Measurements from ENCODE around the gene ERC1. TPM values are rescaled to one million over a fixed set of nuclear protein-coding genes. Genes with fewer than 3 reads are reported as not detected.
"Not testable (repeated sequence)": the region's sequence is repeated elsewhere in the genome, so short reads cannot be mapped to it uniquely, and the experiment has no call there.

ERC1 gene
- total RNA-seq, 1 experiment from 2014 or later = 11.9 TPM

DNA sequence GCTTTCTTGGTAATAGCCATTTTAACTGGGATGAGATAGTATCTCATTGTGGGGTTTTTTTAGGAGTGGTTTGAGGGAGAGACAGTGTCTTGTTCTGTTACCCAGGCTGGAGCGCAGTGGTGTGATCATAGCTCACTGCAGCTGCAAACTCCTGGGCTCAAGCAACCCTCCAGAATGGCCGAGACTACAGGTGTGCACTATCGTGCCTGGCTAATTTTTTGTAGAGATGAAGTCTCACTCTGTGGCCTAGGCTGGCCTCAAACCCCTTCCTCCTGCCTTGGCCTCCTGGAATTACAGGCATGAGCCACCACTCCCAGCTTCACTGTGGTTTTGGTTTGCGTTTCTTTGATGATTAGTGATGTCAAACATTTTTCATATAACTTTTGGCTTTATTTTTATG lies 293.6 kb downstream of the ERC1 start:
- no peak for DNase-seq (ENCODE audit: low read depth)

DNA sequence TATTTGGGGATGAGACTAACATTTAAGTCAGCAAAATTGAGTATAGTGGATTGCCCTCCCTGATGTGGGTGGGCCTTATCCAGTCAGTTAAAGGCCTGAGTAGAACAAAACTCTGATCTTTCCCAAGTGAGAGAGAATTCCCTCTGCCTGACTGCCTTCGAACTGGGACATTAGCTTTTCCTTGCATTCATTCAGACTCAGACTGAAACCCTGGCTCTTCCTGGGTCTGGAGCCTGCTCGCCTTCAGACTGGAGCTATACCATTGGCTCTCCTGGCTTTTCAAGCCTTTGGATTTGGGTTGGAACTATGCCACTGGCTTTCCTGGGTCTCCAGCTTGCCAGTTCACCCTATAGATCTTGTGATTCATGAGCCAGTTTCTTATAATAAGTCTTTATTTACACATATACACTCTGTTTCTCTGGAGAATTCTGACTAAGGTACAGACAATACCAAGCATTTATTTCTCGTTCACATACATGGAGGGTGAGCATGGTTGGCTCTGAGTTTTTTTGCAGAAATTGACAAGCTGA lies 296.5 kb downstream of the ERC1 start:
- no peak for DNase-seq (ENCODE audit: low read depth)

DNA sequence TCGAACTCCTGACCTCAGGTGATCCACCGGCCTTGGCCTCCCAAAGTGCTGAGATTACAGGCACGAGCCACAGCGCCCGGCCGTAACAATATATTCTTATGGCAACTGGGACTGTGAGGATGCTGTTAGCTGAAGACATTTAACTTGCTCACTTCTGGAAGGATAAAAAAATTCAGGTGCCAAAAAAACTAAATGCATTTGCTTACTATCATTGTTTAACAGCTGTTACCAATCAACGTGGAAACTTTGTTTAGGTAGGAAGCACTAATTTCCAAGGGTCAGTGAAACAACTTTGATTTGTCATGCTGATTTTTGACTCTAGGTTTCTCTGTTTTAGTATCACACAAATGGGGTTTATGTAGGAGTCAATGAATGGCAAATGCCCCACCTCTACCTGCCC lies 297.3 kb downstream of the ERC1 start:
- DNase-seq (ENCODE audit: low read depth) = no peak

DNA sequence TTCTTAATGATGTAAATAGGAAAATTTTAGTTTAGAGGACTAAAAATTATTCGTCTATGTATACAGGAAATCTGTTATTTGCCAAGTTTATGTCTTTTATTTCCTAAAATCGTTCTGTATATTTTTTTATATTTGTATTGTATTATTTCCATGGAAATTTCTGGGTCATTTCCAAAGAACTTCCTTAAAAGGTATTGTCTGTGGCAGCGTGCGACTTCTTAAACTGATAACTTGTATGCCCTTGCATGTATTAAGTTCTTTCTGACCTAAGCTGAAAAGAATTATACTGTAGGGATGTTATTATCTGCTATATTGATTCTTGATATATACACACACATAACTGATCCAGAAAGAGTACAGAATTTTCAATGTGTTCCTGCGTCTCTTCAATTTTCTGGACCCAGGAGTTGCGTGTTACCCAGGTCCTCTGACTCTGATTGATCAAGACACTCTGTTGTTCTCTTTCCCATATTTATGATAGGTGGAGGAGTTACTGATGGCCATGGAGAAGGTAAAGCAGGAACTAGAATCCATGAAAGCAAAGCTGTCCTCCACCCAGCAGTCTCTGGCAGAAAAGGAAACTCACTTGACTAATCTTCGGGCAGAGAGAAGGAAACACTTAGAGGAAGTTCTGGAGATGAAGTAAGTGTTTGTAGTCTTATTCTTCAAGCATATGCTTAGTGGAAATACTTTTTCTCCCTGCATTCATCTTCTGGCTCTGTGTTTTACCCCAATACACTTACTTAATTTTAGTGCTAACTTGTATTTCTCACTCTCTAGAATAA lies 298.5 kb downstream of the ERC1 start:
- no peak for DNase-seq (ENCODE audit: low read depth)

DNA sequence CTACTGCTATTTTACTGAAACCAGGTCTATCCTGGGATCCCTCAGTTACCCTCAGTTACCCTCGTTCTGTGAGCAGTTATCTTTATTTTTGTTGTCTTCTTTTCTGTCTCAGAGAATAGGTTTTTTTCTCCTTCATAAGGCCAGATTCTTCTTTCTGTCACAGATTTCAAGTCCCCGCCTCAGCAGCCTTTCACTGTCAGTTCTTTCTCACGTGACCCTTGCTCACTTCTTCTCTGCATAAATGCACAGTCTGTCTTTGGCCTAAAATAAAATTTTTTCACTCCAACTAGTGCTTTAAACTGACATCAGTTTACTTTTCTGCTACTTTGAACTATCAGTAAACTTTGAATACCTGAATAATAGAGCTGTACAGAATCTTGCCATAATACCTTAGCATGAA lies 299.7 kb downstream of the ERC1 start:
- DNase-seq (ENCODE audit: low read depth) = no peak

DNA sequence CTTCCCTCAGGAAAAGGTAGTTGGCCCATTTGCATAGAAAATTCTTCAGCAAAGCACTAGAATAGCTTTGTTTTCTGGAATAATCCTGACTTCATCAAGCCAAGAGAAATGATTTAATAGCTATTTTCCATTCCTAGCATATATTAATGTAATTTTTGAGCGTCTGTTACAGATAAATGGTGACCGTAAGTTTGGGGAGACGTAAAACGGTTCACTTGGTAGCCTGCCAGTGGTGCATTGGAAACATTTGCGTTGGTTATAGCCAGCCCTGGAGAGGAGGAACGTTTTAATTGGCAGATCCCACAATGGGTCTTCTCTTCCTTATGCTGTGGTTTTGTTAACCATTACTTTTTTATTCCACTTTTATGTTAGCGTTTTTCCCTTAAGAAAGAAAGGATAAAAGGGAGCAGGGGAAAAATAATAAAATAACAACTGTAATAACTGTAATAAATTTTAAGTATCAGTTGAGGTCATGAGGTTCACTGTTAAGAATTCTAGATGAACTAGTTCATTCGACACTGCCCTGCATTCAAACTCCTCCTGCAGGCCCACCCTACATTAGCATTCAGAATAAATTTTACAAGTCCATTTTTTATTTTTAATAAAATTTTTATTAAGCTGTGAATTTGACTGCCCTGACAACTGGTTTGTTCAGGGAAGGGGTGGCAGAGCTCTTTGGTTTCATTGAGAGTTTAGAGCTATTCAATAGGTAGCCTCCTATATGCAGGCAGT lies 300.7 kb downstream of the ERC1 start:
- no peak for DNase-seq (ENCODE audit: low read depth)

DNA sequence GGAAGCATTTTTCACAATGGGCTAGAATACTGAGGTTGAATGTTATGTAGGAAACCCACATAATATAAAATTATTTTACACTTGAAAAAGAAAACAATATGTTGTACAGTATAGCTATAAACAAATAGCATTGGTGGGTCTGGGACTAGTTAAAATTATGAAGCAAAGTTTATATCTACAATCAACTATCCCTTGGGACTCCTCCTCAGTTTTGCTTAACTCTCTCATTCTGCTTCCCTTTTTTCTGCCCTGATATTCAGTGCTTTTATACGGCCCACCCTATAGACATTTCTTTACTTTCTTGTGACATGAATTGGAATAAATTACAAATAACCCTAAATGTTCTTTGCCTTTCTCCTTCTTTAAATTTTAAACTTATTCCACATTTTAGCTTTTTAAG lies 302.9 kb downstream of the ERC1 start:
- no peak for DNase-seq (ENCODE audit: low read depth)

DNA sequence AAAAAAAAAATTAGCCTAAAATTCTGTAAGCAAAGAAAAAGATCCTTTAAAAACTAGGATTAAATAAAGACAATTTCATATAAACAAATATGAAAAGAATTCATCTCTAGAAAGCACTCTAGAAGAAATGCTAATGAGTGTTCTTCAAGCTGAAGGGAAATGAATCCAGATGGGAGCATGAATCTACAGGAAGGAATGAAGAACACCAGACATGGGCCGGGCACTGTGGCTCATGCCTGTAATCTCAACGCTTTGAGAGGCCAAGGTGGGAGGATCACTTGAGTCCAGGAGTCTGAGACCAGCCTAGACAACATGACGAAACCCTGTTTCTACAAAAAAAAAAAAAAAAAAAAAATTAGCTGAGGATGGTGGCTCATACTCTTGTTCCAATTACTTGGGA lies 306.2 kb downstream of the ERC1 start:
- no peak for DNase-seq (ENCODE audit: low read depth)

DNA sequence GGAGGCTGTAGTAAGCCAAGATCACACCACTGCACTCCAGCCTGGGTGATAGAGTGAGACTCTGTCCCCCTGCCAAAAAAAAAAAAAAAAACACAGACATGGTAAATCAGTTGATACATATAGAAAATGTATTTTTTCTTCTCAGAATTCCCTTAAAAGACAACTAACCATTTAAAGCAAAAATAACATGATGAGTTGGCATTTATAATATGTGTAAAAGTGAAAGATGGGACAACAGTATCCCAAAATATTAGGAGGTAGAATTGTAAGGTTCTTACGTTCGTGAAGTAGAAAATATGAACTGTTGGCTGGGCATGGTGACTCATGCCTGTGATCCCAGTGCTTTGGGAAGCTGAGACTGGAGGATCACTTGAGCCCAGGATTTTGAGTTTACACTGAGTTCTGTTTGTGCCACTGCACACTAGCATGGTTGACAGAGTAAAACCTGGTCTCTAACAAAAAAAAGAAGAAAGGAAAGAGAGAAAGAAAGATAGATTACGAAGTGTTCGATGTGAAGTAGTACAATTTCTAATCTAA lies 306.7 kb downstream of the ERC1 start:
- DNase-seq (ENCODE audit: low read depth) = no peak

DNA sequence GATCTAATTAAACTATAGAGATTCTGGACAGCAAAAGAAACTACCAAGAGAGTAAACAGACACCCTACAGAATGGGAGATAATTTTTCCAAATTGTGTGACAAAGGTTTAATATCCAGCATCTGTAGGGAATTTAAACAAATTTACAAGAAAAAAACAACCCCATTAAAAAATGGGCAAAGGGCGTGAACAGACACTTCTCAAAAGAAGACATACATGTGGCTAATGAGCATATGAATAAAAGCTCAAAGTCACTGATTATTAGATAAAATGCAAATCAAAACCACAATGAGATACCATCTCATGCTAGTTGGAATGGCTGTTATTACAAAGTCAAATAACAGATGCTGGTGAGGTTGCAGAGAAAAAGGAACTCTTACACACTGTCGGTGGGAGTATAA lies 309.4 kb downstream of the ERC1 start:
- DNase-seq (ENCODE audit: low read depth) = no peak

DNA sequence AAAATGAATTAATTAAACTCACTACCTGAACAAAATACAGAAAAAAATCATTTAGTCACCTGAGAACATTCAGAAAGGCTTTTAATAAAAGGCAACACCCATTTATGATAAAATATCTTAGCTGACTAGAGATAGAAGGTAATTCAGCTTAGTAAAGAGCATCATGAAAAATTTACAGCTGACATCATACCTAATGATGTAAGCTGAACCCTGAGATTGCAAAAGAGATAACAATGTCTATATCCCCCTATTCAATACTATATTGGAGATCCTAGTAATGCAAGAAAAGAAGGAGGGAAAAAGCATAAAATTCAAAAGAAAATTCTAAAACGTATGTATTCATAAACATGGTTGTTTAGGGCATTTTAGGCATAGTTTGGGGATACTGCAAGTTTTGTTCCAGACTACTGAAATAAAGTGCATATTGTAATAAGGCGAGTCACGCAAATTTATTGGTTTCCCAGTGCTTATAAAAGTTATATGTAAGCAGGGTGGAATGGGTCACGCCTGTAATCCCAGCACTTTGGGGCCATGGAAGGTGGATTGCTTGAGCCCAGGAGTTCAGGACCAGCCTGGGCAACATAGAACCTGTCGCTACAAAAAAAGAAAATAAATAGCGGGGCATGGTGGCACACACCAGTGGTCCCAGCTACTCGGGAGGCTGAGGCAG lies 311.3 kb downstream of the ERC1 start:
- peak; percentile 12 for DNase-seq (ENCODE audit: low read depth)

DNA sequence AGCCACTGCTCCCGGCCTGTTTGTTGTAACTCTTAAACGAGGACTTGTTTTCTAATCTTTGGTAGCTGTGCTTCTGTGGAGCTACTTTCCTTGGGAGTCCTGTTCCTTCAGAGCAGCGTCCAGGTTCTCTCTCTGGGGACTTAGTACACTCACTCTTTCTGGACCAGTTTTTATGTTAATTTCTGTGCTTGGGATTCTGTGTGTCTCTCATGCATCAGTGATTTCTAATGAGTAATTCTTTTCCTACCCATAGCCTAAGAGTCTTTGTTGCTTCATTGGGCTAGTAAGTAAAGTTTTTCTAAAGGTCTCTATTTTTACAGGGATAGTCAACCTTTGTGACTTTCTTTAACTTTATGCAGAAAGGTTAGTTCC lies 314.0 kb downstream of the ERC1 start:
- no peak for DNase-seq (ENCODE audit: low read depth)

DNA sequence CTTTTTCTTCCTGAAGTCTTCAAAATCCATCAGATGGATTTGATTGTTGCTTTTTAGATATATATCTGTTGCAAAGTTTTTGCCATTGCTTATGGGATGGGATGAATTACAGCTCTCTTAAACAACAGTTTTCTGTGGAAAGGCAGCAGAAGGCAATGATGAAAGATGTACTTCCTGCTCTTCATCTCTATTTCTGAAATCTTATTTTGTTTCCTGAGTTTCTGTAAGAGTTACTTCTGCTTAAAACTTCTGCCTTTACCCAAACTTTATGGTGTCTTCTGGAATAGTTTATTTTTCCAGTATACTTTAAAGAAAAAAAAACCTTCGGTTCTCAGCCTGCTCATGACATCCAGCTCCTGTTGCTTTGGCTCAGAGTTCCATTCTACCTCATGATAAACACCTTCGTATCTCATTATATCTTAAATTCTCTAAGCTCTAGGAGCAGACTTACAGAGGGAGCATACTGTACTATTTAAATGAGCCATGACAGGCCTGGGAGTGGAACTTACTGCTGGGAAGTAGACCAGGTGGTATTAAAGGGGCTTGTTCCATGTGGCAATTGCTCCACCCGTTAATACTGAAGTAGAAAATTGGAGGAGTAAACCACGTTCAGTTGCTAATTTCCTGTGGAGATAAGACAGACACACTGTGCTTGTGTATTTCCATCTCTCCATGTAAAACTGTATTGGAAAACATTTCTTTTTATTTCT lies 314.9 kb downstream of the ERC1 start:
- DNase-seq (ENCODE audit: low read depth) = no peak

DNA sequence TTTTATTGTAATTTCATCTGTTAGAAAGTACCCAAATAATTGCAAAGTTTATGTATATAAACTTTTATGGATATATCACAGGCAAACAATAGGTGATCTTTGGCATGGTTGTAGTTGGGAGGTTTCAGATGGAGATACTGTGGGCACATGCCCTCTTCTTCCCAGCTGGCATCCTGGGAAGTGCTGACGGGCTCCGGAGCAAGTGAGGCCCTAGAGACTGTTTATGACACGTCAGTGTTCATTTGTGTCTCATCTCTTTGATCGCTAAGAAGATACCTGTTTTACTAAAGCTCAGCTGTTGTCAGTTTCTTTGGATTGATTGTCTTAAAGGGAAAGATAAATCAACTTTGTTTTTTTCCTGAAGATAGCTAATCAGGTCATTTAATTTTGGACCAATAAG lies 315.8 kb downstream of the ERC1 start:
- DNase-seq (ENCODE audit: low read depth) = no peak

DNA sequence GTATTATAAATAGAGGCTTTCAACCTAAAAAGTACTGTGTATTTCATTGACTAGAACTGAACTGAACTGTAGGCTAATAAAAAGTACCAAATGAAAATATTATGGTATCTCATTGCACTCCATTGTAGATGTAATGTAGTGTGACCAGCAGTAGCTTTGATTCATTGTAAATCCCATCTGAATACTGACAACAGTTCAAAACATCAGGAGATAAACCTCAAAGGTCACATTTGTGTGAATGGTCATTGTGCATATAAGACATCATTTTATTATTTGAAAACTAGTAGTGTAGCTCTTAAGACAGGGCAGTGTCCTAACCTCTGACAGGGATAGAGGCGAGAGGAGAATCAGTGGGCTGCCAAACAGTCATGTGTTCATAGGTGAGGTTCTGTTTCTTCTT lies 316.8 kb downstream of the ERC1 start:
- DNase-seq (ENCODE audit: low read depth) = no peak

DNA sequence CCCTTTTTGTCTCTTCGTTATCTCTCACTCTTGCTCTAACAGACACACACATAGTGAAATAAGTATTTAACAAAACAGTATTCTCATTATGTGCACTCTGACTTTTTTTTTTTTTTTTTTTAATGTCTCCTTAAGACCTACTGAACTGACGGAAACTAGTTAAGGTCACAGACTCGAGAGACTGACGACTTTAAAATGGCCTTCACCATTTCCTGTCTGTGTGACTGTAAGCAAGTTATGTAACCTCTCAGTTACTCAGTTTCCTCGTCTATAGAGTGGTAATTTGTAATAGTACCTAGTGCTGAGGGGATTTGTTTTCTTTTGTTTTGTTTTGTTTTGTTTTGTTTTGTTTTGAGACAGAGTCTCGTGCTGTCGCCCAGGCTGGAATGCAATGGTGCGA lies 318.6 kb downstream of the ERC1 start:
- no peak for DNase-seq (ENCODE audit: low read depth)

DNA sequence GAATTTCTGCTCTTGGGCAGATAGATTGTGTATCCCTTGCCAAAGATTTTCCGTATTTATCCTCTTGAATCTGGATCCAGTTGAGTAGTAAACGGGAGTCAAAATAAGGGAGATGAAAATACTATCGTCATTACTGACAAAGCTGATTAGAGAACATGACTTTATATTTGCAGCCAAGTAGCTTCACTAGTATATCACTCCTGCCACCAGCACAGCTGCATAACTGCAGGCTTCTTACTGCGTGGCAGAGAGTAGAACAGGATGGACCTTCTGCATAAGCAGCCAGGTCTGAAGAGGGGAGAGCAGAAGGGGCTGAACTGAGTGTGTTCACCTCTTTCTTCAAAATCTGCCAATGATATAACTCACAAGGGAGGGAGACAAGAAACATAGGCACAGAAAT lies 319.6 kb downstream of the ERC1 start:
- no peak for DNase-seq (ENCODE audit: low read depth)

DNA sequence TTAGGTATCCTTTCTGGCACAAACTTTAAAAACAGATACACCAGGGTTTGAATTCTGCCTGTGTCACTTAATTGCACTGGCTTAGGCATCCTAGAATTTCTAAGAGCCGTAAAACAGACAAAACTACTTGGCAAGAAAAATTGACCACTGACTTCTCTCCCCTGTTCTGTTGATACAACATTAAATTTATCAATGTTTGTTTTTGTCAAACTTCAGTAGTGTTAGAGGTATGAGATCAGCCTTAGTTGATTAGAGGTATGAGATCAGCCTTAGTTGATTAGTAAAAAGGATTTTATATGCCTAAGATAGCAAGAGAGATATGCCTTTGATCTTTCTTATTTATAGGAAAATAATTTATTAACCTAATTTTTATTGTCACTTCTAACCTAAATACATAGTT lies 320.1 kb downstream of the ERC1 start:
- no peak for DNase-seq (ENCODE audit: low read depth)

DNA sequence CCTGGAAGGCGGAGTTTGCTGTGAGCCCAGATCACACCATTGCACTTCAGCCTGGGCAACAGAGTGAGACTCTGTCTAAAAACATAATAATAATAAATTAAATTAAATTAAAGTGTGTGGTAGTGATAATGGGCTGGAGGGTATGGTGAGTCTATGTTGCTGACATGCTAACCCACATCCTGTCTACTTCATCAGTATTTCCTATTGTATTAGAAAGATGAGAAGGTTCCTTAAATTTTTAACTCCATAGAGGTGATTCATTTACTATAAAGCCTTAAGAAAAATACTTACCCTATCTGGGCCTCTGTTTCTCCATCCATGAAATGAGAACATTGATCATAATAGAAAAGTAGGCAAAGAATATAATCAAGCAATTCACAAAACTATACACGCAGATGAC lies 322.9 kb downstream of the ERC1 start:
- peak; percentile 34 for DNase-seq (ENCODE audit: low read depth)

DNA sequence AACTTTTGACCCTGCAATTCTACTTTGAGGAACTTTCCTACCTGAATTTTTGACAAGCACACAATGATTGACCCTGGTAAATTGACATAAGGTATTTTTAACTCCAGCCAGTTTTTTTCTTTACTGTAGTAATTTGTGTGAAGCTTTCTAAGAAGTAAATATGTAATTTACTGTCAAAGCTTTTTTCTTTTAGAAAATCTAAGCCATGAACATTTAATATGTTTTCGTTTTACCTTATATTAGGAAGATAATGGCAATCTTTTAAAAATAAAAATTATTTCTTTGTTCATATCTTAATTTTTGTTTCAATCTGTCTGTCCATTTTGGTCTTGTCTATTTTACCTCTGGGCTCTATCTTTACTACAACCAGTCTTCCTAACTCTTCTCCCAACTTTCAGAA lies 323.5 kb downstream of the ERC1 start:
- DNase-seq (ENCODE audit: low read depth) = no peak

DNA sequence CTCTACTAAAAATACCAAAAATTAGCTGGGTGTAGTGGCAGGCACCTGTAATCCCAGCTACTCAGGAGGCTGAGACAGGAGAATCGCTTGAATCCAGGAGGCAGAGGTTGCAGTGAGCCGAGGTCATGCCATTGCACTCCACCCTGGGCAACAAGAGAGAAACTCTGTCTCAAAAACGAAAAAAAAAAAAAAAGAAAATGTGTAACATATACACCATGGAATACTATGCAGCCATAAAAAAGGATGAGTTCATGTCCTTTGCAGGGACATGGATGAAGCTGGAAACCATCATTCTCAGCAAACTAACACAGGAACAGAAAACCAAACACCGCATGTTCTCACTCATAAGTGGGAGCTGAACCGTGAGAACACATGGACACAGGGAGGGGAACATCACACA lies 326.0 kb downstream of the ERC1 start:
- not testable (repeated sequence) for DNase-seq (ENCODE audit: low read depth)

Measured in M059J (cell line).